ENCODE results near the gene RAB3IP.
"Not testable (repeated sequence)": the region's sequence is repeated elsewhere in the genome, so short reads cannot be mapped to it uniquely, and the experiment has no call there.

RAB3IP gene

GRCh38 chr12:69756088-69756755 is 17.6 kb downstream of the RAB3IP start:
- FAIRE-seq: no peak

GRCh38 chr12:69758105-69758504 is 19.4 kb downstream of the RAB3IP start:
- no peak for FAIRE-seq

- FAIRE-seq: not testable (repeated sequence)
Measured at GRCh38 chr12:69759581-69759980, 20.9 kb downstream of the RAB3IP start.

- no peak for FAIRE-seq
Measured at GRCh38 chr12:69765515-69765914, 26.9 kb downstream of the RAB3IP start.

GRCh38 chr12:69766260-69766659 is 27.6 kb downstream of the RAB3IP start:
- no peak for FAIRE-seq

GRCh38 chr12:69779928-69780327 is 41.3 kb downstream of the RAB3IP start:
- FAIRE-seq: no peak

GRCh38 chr12:69783365-69783764 is 44.7 kb downstream of the RAB3IP start:
- FAIRE-seq: no peak

- FAIRE-seq: no peak
Measured at GRCh38 chr12:69789351-69789750, 50.7 kb downstream of the RAB3IP start.

- no peak for FAIRE-seq
Measured at GRCh38 chr12:69792533-69792932, 53.9 kb downstream of the RAB3IP start.

GRCh38 chr12:69807101-69807897 is 68.6 kb downstream of the RAB3IP start:
- FAIRE-seq: not testable (repeated sequence)

GRCh38 chr12:69810870-69811498 is 72.3 kb downstream of the RAB3IP start:
- FAIRE-seq: no peak

- FAIRE-seq: no peak
Measured at GRCh38 chr12:69816082-69816481, 77.4 kb downstream of the RAB3IP start.

- no peak for FAIRE-seq
Measured at GRCh38 chr12:69821032-69821455, 82.4 kb downstream of the RAB3IP start.

GRCh38 chr12:69821456-69822159 is 82.9 kb downstream of the RAB3IP start:
- FAIRE-seq: no peak

- no peak for FAIRE-seq
Measured at GRCh38 chr12:69822201-69822860, 83.7 kb downstream of the RAB3IP start.

GRCh38 chr12:69824028-69824427 is 85.4 kb downstream of the RAB3IP start:
- FAIRE-seq: no peak

- FAIRE-seq: no peak
Measured at GRCh38 chr12:69824966-69825560, 86.4 kb downstream of the RAB3IP start, which contains the start of gene MYRFL. Gene MYRFL (plus strand): TSS chr12:69825227. CDS start chr12:69825518, 291 bp downstream.

- no peak for FAIRE-seq
Measured at GRCh38 chr12:69828897-69829296, 90.2 kb downstream of the RAB3IP start.

- no peak for FAIRE-seq
Measured at GRCh38 chr12:69833696-69834095, 95.0 kb downstream of the RAB3IP start.

- no peak for FAIRE-seq
Measured at GRCh38 chr12:69834147-69834546, 95.5 kb downstream of the RAB3IP start.

GRCh38 chr12:69834576-69834975 is 95.9 kb downstream of the RAB3IP start:
- no peak for FAIRE-seq

- FAIRE-seq: no peak
Measured at GRCh38 chr12:69835081-69835480, 96.4 kb downstream of the RAB3IP start.
